Stimulated activated naive CD8-positive, alpha-beta T cell treated with anti-CD3 and anti-CD28 coated beads, Interleukin-15, amount 100 ng/mL, for 72 hours (primary cell): ENCODE data around the gene DRAM2.
"Not testable (repeated sequence)": the region's sequence is repeated elsewhere in the genome, so short reads cannot be mapped to it uniquely, and the experiment has no call there.

Source experiments
- ATAC-seq: fragments of 150-1000 bp; cut with Tn5 transposase; 2 replicates; pipeline ENCODE4 v1.10.0; 2021; ENCODE audit warnings: mild to moderate bottlenecking, moderate library complexity
- DNase-seq, 2 donors: peaks; one replicate each; pipeline ENCODE4 v3.0.0; 2021 to 2022
- H3K27ac Mint-ChIP-seq, 2 donors: one replicate each; pipeline ENCODE4 v1.8.0; 2022; ENCODE audit warnings: mild to moderate bottlenecking in 2 of 2, mixed read lengths in 2 of 2, moderate library complexity in 2 of 2
- H3K27me3 Mint-ChIP-seq: one replicate; pipeline ENCODE4 v1.8.0; 2022; ENCODE audit warnings: mixed read lengths
- H3K4me1 Mint-ChIP-seq: one replicate; pipeline ENCODE4 v1.8.0; 2022; ENCODE audit warnings: mild to moderate bottlenecking, mixed read lengths
- H3K4me3 Mint-ChIP-seq, 2 donors: one replicate each; pipeline ENCODE4 v1.8.0; 2022; ENCODE audit warnings: mild to moderate bottlenecking in 2 of 2, mixed read lengths in 2 of 2, moderate library complexity in 1 of 2
- H3K9me3 Mint-ChIP-seq, 2 donors: one replicate each; pipeline ENCODE4 v1.8.0; 2022; ENCODE audit warnings: mixed read lengths in 2 of 2

DRAM2 gene

GRCh38 chr1:111110197-111110899, 29.5 kb downstream of the DRAM2 start:
- Mint-ChIP-seq H3K27me3 (no peaks in the 10 kb centered on the region), H3K4me1 (no peaks in the 10 kb centered on the region), H3K4me3 (no peak overlapping the region), H3K9me3 (peaks cover 6 to 10% of the 10 kb centered on the region in 2 donors), H3K27ac (no peak overlapping the region)
- no peak for DNase-seq
- ATAC-seq: no peak

- DNase-seq: no peak
- ATAC-seq: no peak
- Mint-ChIP-seq H3K4me3 (no peak overlapping the region), H3K9me3 (peaks cover 35 to 42% of the 10 kb centered on the region in 2 donors), H3K4me1 (no peaks in the 10 kb centered on the region), H3K27ac (no peak overlapping the region), H3K27me3 (no peaks in the 10 kb centered on the region)
Observed at GRCh38 chr1:111104981-111105380, 34.9 kb downstream of the DRAM2 start.

GRCh38 chr1:111101854-111102642, 37.8 kb downstream of the DRAM2 start:
- Mint-ChIP-seq H3K4me1 (no peaks in the 10 kb centered on the region), H3K27me3 (no peaks in the 10 kb centered on the region), H3K4me3 (no peak overlapping the region), H3K9me3 (peaks cover 44 to 56% of the 10 kb centered on the region in 2 donors), H3K27ac (no peak overlapping the region)
- ATAC-seq: no peak
- DNase-seq: no peak

GRCh38 chr1:111099289-111099688, 40.6 kb downstream of the DRAM2 start:
- no peak for ATAC-seq

DNA sequence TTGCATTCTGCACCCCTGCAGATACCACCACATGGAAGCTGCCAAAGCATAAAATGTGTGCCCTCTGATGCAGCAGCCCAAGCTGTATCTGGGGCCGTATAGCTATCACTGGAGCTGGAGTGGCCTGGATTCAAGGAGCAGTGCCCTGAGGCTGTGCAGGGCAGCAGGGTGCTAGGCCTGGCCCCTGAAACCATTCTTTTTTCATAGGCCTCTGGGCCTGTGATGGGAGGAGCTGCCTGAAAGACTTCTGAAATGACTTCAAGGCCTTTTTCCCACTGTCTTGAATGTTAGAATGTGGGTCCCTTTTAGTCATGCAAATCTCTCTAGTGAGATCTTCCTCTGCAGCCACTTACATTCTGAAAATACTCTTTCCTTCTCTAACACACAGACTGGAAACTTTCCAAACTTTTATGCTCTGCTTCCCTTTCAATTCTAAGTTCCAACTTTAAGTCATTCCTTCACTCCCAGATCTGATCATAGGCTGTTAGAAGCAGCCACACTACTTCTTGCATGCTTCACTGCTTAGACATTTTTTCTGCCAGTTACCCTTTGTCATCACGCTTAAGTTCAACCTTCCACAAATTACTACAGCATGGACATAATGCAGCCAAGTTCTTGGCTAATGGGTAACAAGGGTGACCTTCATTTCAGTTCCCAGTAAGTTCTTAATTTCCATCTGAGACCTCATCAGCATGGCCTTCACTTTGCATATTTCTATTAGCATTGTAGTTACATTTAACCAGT, 42.4 kb downstream of the DRAM2 start:
- Mint-ChIP-seq H3K27me3 (no peaks in the 10 kb centered on the region), H3K4me1 (no peaks in the 10 kb centered on the region), H3K27ac (no peak overlapping the region), H3K9me3 (peaks cover 45 to 78% of the 10 kb centered on the region in 2 donors), H3K4me3 (no peak overlapping the region)
- no peak for ATAC-seq
- no peak for DNase-seq

More at GRCh38 chr1:111099289-111099688, 40.6 kb downstream of the DRAM2 start:
- H3K4me1 Mint-ChIP-seq: no peaks in the 10 kb centered on the region
- no peak overlapping the region for H3K4me3 Mint-ChIP-seq
- H3K9me3 Mint-ChIP-seq: peaks cover 49 to 75% of the 10 kb centered on the region in 2 donors
- H3K27me3 Mint-ChIP-seq: no peaks in the 10 kb centered on the region
- DNase-seq: no peak
- no peak overlapping the region for H3K27ac Mint-ChIP-seq

DNA sequence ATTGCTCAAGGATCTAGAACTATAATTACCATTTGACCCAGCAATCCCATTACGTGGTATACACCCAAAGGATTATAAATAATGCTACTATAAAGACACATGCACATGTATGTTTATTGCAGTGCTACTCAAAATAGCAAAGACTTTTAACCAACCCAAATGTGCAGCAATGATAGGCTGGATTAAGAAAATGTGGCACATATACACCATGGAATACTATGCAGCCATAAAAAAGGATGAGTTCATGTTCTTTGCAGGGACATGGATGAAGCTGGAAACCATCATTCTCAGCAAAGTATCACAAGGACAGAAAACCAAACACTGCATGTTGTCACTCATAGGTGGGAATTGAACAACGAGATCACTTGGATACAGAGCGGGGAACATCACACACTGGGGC, 44.5 kb downstream of the DRAM2 start:
- H3K27me3 Mint-ChIP-seq, ATAC-seq, H3K4me1 Mint-ChIP-seq, DNase-seq, H3K4me3 Mint-ChIP-seq, H3K27ac Mint-ChIP-seq: not testable (repeated sequence)
- peaks cover 25 to 57% of the 10 kb centered on the region in 2 donors for H3K9me3 Mint-ChIP-seq

DNA sequence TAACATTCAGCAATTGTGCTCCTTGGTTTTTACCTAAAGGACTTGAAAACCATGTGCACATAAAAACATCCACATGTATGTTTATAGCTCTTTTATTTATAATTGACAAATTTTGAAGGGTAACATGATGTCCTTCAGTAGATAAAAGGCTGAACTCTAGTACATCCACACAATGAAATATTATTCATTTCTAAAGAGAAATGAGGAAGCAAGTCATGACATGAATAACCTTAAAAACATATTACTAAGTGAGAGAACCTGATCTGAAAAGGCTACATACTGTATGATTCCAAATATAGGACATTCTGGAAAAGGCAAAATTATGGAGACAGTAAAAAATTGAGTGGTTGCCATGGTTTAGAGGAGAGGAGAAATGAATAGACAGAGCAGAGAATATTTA, 50.3 kb downstream of the DRAM2 start:
- ATAC-seq: no peak
- peaks cover 30% of the 10 kb centered on the region for H3K27me3 Mint-ChIP-seq

DNA sequence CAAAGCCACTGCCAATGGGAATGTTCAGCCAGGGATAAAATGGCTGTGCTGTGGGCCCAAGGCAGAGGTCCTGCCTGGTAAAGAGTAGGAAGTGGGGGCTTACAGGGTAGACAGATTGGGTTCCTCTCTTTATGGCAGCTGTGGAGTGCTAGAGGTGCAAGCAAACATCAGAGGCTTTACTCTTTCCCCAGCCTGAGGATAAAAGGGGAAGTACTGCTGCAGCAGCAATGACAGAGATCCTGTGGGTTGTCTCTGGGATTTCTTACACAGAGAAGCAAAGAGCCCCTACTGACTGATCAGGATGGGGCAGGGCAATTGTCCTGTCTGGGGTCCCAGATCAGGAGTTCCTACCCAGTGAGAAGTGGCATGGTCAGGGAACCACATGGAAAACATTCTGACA, 54.2 kb downstream of the DRAM2 start:
- ATAC-seq (no peak), DNase-seq (no peak)
- H3K4me3 Mint-ChIP-seq: no peak overlapping the region
- peaks cover 46% of the 10 kb centered on the region for H3K27me3 Mint-ChIP-seq
- no peaks in the 10 kb centered on the region for H3K4me1 Mint-ChIP-seq
- peaks cover 0 to 10% of the 10 kb centered on the region in 2 donors for H3K9me3 Mint-ChIP-seq
- no peak overlapping the region for H3K27ac Mint-ChIP-seq

More for the DNA sequence above, 50.3 kb downstream of the DRAM2 start:
- Mint-ChIP-seq H3K4me3 (no peak overlapping the region), H3K27ac (no peak overlapping the region), H3K9me3 (peaks cover 0 to 13% of the 10 kb centered on the region in 2 donors), H3K4me1 (no peaks in the 10 kb centered on the region)
- DNase-seq: no peak

DNA sequence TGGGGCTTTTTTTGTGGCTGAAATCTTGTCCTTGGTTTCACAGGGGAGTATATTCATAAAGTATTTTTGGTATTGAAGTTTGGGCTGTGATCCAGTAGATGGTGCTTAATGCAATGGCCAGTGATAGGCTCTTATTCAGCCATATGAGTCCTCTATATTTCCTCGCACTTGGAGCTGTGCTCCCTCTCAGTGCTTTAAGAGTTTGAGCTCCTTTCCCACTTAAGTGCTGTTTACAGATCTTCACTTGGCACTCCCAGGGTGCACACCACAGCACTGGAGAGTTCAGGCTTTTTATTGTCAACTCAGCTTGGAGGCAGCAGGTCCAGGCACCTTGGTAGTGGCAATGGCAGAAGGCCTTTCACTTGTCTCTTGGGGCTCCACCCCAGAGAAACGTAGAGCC, 54.9 kb downstream of the DRAM2 start:
- no peaks in the 10 kb centered on the region for H3K4me1 Mint-ChIP-seq
- H3K27ac Mint-ChIP-seq: no peak overlapping the region

DNA sequence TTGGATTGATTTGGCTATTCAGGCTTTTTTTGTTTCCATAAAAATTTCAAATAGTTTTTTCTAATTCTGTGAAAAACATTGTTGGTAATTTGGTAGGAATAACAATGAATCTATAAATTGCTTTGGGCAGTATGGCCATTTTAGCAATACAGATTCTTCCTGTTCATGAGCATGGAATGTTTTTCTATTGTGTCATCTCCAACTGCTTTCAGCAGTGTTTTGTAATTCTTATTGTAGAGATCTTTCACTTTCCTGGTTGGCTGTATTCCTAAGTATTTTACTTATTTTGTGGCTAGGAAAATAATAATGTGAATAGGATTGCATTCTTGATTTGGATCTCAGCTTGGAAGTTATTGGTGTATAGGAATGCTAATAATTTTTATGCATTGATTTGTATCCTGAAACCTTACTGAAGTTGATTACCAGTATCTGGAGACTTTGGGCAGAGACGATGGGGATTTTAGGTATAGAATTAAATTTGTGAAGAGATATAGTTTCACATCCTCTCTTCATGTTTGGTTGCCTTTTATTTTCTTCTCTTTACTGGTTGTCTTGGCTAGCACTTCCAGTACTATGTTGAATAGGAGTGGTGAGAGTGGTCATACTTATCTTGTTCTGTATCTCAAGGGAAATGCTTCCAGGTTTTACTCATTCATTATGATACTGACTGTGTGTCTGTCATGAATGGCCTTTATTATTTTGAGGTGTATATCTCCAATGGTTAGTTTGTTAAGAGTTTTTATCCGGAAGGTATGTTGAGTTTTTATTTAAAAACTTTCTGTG, 57.3 kb downstream of the DRAM2 start:
- ATAC-seq: no peak
- no peak overlapping the region for H3K27ac Mint-ChIP-seq

More for the DNA sequence above, 54.9 kb downstream of the DRAM2 start:
- ATAC-seq (no peak), DNase-seq (no peak)
- Mint-ChIP-seq H3K27me3 (peaks cover 46% of the 10 kb centered on the region), H3K4me3 (no peak overlapping the region), H3K9me3 (peaks cover 0 to 12% of the 10 kb centered on the region in 2 donors)

DNA sequence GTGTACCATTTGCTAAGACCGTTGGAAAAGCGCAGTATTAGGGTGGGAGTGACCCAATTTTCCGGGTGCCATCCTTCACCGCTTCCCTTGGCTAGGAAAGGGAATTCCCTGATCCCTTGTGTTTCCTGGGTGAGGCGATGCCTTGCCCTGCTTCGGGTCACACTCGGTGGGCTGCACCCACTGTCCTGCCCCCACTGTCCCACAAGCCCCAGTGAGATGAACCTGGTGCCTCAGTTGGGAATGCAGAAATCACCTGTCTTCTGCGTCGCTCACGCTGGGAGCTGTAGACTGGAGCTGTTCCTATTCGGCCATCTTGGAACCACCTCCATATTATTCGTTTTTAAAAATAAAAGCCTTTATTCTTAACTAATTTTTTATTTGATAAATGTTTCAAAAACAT, 60.6 kb downstream of the DRAM2 start:
- H3K9me3 Mint-ChIP-seq: peaks cover 26 to 31% of the 10 kb centered on the region in 2 donors
- ATAC-seq, H3K4me3 Mint-ChIP-seq, H3K27ac Mint-ChIP-seq, DNase-seq, H3K4me1 Mint-ChIP-seq: not testable (repeated sequence)
- H3K27me3 Mint-ChIP-seq: peaks cover 30% of the 10 kb centered on the region

More for the DNA sequence above, 57.3 kb downstream of the DRAM2 start:
- no peaks in the 10 kb centered on the region for H3K4me1 Mint-ChIP-seq
- peaks cover 32% of the 10 kb centered on the region for H3K27me3 Mint-ChIP-seq
- H3K4me3 Mint-ChIP-seq: no peak overlapping the region
- no peak for DNase-seq
- peaks cover 7 to 17% of the 10 kb centered on the region in 2 donors for H3K9me3 Mint-ChIP-seq

GRCh38 chr1:111077312-111077711, 62.6 kb downstream of the DRAM2 start:
- Mint-ChIP-seq H3K27me3 (peaks cover 17% of the 10 kb centered on the region), H3K9me3 (peaks cover 26% of the 10 kb centered on the region in 2 donors)
- not testable (repeated sequence) for DNase-seq, H3K4me1 Mint-ChIP-seq, ATAC-seq, H3K27ac Mint-ChIP-seq, H3K4me3 Mint-ChIP-seq
